HL-60 (cell line): ENCODE measurements around the gene SOST.

Experiments
- DNase-seq, 2 experiments: peaks; one replicate each; pipeline ENCODE4 v3.0.0-alpha.2; 2010 to 2020; ENCODE audit warnings: low read depth in 1 of 2, low spot score in 1 of 2
- H3K27ac ChIP-seq: fragments of 250-450 bp; sonication (Bioruptor Pico); replicated peaks from 2 replicates; pipeline ENCODE4 v1.5.1; 2020; ENCODE audit warnings: mild to moderate bottlenecking, moderate library complexity
- H3K27me3 ChIP-seq: fragments of 250-450 bp; sonication (Bioruptor Pico); 2 replicates; pipeline ENCODE4 v1.5.1; 2021; ENCODE audit warnings: mild to moderate bottlenecking, moderate library complexity; ENCODE audit not compliant: insufficient read depth, poor library complexity, severe bottlenecking
- H3K4me3 ChIP-seq: replicated peaks from 2 replicates; pipeline ENCODE4 v1.5.1; 2011; ENCODE audit warnings: mild to moderate bottlenecking, control low read depth, low read length; ENCODE audit not compliant: insufficient read depth
- CTCF ChIP-seq: IDR thresholded peaks from one replicate; pipeline ENCODE4 v1.5.1; 2011; ENCODE audit warnings: low read length, control low read depth, inconsistent platforms; ENCODE audit not compliant: insufficient read depth
- GABPA ChIP-seq: IDR thresholded peaks from 2 replicates; pipeline ENCODE4 v1.6.1; 2012; ENCODE audit warnings: low read depth
- POLR2AphosphoS5 ChIP-seq: IDR thresholded peaks from 2 replicates; pipeline ENCODE4 v1.6.1; 2012; ENCODE audit warnings: low read depth
- REST ChIP-seq: IDR thresholded peaks from 2 replicates; pipeline ENCODE4 v1.6.1; 2012; ENCODE audit warnings: low read depth; ENCODE audit not compliant: insufficient replicate concordance
- SPI1 ChIP-seq: IDR thresholded peaks from 2 replicates; pipeline ENCODE4 v1.6.1; 2012; ENCODE audit warnings: low read depth, mild to moderate bottlenecking, borderline replicate concordance

Gene SOST

GRCh38 chr17:43736389-43736788 lies 22.2 kb downstream of the SOST start:
- DNase-seq, result no peak
- Histone ChIP-seq H3K27ac (no peak overlapping the region), H3K4me3 (no peak overlapping the region), H3K27me3 (no peaks in the 10 kb centered on the region)
- TF ChIP-seq SPI1 (no peak), GABPA (no peak), REST (no peak), CTCF (no peak), POLR2AphosphoS5 (no peak)

- H3K27ac ChIP-seq, result no peak overlapping the region
- no peaks in the 10 kb centered on the region for H3K27me3 ChIP-seq
- TF ChIP-seq REST, result no peak
- TF ChIP-seq SPI1, result no peak
- no peak for TF ChIP-seq CTCF
- no peak for TF ChIP-seq POLR2AphosphoS5
- TF ChIP-seq GABPA, result no peak
- no peak for DNase-seq
- H3K4me3 ChIP-seq, result no peak overlapping the region
These were observed 24.2 kb downstream of the SOST start for GRCh38 chr17:43734376-43734775.

- Histone ChIP-seq H3K27ac (no peak overlapping the region), H3K27me3 (no peaks in the 10 kb centered on the region), H3K4me3 (no peak overlapping the region)
- TF ChIP-seq SPI1 (no peak), CTCF (no peak), REST (no peak), POLR2AphosphoS5 (no peak), GABPA (no peak)
- DNase-seq, result no peak
These were observed 24.6 kb downstream of the SOST start for GRCh38 chr17:43733956-43734355.
